CD4-positive, CD25-positive, alpha-beta regulatory T cell (primary cell): Measurements from ENCODE around the gene CD84. TPM values are rescaled to one million over a fixed set of nuclear protein-coding genes. Genes with fewer than 3 reads are reported as not detected.
A peak's percentile ranks its signal among the peaks of the same experiment; 100 is the strongest.
"Not testable (repeated sequence)": the region's sequence is repeated elsewhere in the genome, so short reads cannot be mapped to it uniquely, and the experiment has no call there.

Experiments
- ATAC-seq, 2 donors: fragments of 150-1000 bp; cut with Tn5 transposase; one replicate each; pipeline ENCODE4 v1.10.0; 2021; ENCODE audit warnings: low read depth in 2 of 2, moderate number of reproducible peaks in 2 of 2, moderate library complexity in 1 of 2
- DNase-seq, 3 donors: peaks; one replicate each; pipeline versions ENCODE4 v3.0.0 to v3.0.0-alpha.2; 2012 to 2022; ENCODE audit warnings: mixed read lengths in 1 of 3
- H3K27ac ChIP-seq: one replicate; pipeline ENCODE4 v1.7.0; 2013; ENCODE audit warnings: mild to moderate bottlenecking, low read length; ENCODE audit not compliant: insufficient read depth, poor library complexity, severe bottlenecking
- H3K27me3 ChIP-seq: one replicate; pipeline ENCODE4 v1.7.0; 2013; ENCODE audit warnings: low read length; ENCODE audit not compliant: control insufficient read depth, insufficient read depth
- H3K36me3 ChIP-seq: one replicate; pipeline ENCODE4 v1.7.0; 2013; ENCODE audit warnings: mild to moderate bottlenecking, low read length, moderate library complexity; ENCODE audit not compliant: control insufficient read depth, insufficient read depth
- H3K4me1 ChIP-seq: 2 replicates; pipeline ENCODE4 v1.7.0; 2013; ENCODE audit warnings: mild to moderate bottlenecking, low read length; ENCODE audit not compliant: insufficient read depth, control insufficient read depth, poor library complexity, severe bottlenecking
- H3K4me3 ChIP-seq: one replicate; pipeline ENCODE4 v1.7.0; 2013; ENCODE audit warnings: low read depth, mild to moderate bottlenecking, low read length, moderate library complexity
- H3K9me3 ChIP-seq, 2 experiments: 1 replicate in 1 of 2; 2 replicates in 1 of 2; pipeline ENCODE4 v1.7.0; 2013; ENCODE audit warnings: low read length in 2 of 2, mild to moderate bottlenecking in 1 of 2, moderate library complexity in 1 of 2; ENCODE audit not compliant: control insufficient read depth in 2 of 2
- H3K27ac Mint-ChIP-seq, 3 donors: one replicate each; pipeline ENCODE4 v1.8.0; 2020 to 2022; ENCODE audit warnings: mild to moderate bottlenecking in 3 of 3, mixed read lengths in 3 of 3, moderate library complexity in 2 of 3
- H3K27me3 Mint-ChIP-seq: one replicate; pipeline ENCODE4 v1.8.0; 2022; ENCODE audit warnings: mild to moderate bottlenecking, mixed read lengths
- H3K36me3 Mint-ChIP-seq: one replicate; pipeline ENCODE4 v1.8.0; 2020; ENCODE audit warnings: mixed read lengths
- H3K4me1 Mint-ChIP-seq, 4 donors: one replicate each; pipeline ENCODE4 v1.8.0; 2020 to 2022; ENCODE audit warnings: mixed read lengths in 4 of 4, mild to moderate bottlenecking in 1 of 4
- H3K4me3 Mint-ChIP-seq, 4 donors: one replicate each; pipeline ENCODE4 v1.8.0; 2020 to 2022; ENCODE audit warnings: mild to moderate bottlenecking in 4 of 4, mixed read lengths in 4 of 4, moderate library complexity in 3 of 4
- H3K9me3 Mint-ChIP-seq, 7 donors: one replicate each; pipeline ENCODE4 v1.8.0; 2020 to 2022; ENCODE audit warnings: mixed read lengths in 7 of 7, mild to moderate bottlenecking in 3 of 7, moderate library complexity in 2 of 7
- polyA plus RNA-seq, 4 donors: library from polyadenylated mRNA; unstranded; fragments of 300-500 nt; fragmentation: Illumina TruSeq; gene quantifications; one replicate each; pipeline ENCODE4 v1.2.3, GENCODE V29; 2021
- total RNA-seq: library from RNA; stranded (reverse); gene quantifications from one replicate; pipeline ENCODE4 v1.2.3, GENCODE V29; 2022

CD84 gene
- total and polyA plus RNA-seq, 5 donors from 2014 or later: 20.7 to 135 (median 32.8) TPM

DNA sequence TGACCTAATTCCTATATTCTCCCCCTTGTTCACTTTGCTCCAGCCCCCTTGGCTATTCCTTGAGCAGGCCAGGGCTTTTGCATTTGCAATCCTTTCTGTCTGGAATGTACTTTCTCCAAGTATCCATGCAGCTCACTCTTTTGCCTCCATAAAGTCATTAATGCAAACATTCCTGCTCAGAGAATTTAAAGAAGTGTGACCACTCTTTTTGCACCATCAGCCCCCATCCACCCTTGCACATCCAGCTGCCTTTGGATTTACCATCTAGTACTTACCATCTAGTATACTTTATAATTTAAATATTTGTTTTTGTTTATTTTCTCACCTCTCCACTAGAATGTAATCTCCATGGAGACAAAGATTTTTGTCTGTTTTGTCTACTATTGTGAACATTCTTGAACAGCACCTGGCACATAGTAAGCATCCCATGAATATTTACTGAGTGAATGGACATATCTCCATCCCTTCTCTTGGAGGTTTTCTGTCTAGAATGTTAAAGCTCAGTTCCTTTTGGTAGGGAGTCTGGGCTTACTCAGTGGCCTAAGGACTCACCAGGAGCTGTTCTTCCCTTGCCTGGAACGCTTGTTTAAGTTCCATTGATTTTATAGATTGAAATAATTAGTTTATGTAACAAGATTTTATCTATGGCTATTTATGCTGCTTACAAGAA lies 78.8 kb downstream of the CD84 start:
- no peaks in the 10 kb centered on the region for H3K27me3 Mint-ChIP-seq
- no peak overlapping the region for H3K4me3 Mint-ChIP-seq
- peaks cover 33 to 54% (median 43%) of the 10 kb centered on the region in 4 donors for H3K4me1 Mint-ChIP-seq

DNA sequence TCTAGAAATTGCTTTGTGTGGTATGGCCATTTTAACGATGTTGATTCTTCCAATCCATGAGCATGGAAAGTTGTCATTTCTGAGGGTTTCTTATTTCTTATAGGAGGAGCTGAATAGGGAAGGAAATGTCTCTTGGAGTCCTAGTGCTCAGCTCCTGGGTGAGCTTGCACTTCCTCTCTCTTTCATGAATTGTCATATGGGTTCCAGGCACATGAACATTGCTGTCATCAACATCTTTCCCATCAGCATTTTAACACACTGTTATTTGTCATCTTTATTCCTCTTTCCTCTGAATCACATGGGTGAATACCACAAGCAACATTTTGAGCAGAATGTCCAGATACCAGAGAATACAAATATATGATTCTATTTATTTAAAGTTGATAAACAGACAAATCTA lies 79.7 kb downstream of the CD84 start:
- Histone ChIP-seq H3K36me3 (peaks cover 44% of the 10 kb centered on the region), H3K4me3 (no peak overlapping the region), H3K9me3 (peaks cover 0 to 3% of the 10 kb centered on the region in 2 experiments), H3K4me1 (no peaks in the 10 kb centered on the region), H3K27me3 (no peaks in the 10 kb centered on the region), H3K27ac (no peak overlapping the region)
- H3K4me3 Mint-ChIP-seq: no peak overlapping the region
- peak overlapping the region in 1 of 3 donors; percentile 37 for H3K27ac Mint-ChIP-seq
- ATAC-seq (no peak), DNase-seq (no peak)
- H3K9me3 Mint-ChIP-seq: peaks cover 0 to 16% (median 4%) of the 10 kb centered on the region in 7 donors
- no peaks in the 10 kb centered on the region for H3K27me3 Mint-ChIP-seq
- H3K4me1 Mint-ChIP-seq: peaks cover 33 to 53% (median 44%) of the 10 kb centered on the region in 4 donors
- H3K36me3 Mint-ChIP-seq: peaks cover 57% of the 10 kb centered on the region

More for the DNA sequence above, 78.8 kb downstream of the CD84 start:
- Histone ChIP-seq H3K27ac (no peak overlapping the region), H3K9me3 (peaks cover 3% of the 10 kb centered on the region in 2 experiments), H3K4me3 (no peak overlapping the region), H3K36me3 (peaks cover 42% of the 10 kb centered on the region), H3K27me3 (no peaks in the 10 kb centered on the region), H3K4me1 (no peaks in the 10 kb centered on the region)
- DNase-seq (no peak), ATAC-seq (no peak)
- Mint-ChIP-seq H3K27ac (peak overlapping the region in 2 of 3 donors; percentile 37 to 78), H3K36me3 (peaks cover 55% of the 10 kb centered on the region), H3K9me3 (peaks cover 0 to 16% (median 4%) of the 10 kb centered on the region in 7 donors)

DNA sequence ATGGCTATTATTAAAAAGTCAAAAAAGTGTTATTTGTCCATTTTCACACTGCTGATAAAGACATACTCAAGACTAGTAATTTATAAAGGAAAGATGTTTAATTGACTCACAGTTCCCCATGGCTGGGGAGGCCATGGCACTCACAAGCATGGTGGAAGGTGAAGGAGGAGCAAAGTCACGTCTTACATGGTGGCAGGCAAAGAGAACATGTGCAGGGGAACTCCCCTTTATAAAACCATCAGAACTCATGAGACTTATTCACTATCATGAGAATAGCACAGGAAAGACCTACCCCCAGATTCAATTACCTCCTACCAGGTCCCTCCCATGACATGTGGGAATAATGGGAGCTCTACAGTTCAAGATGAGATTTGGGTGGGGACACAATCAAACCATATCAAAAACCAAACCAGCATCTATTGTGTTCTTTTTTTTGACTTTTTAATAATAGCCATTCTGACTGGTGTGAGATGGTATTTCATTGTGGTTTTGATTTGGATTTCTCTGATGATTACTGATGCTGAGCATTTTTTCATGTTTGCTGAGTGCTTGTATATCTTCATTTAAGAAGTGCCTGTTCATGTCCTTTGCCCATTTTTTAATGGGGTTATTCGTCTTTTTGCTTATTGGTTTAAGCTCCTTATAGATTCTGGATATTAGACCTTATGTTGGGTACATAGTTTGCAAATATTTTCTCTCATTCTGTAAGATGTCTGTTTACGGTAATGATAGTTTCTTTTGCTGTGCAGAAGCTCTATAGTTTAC lies 80.8 kb downstream of the CD84 start:
- not testable (repeated sequence) for H3K27me3 ChIP-seq, H3K4me3 ChIP-seq, DNase-seq, H3K4me1 ChIP-seq, H3K27me3 Mint-ChIP-seq, H3K4me3 Mint-ChIP-seq, H3K27ac ChIP-seq, ATAC-seq, H3K9me3 ChIP-seq
- peaks cover 27 to 45% (median 33%) of the 10 kb centered on the region in 4 donors for H3K4me1 Mint-ChIP-seq
- peaks cover 54% of the 10 kb centered on the region for H3K36me3 ChIP-seq
- peaks cover 56% of the 10 kb centered on the region for H3K36me3 Mint-ChIP-seq
- peak overlapping the region in 2 of 3 donors; percentile 27 to 80 for H3K27ac Mint-ChIP-seq
- peaks cover 0 to 16% (median 4%) of the 10 kb centered on the region in 7 donors for H3K9me3 Mint-ChIP-seq

DNA sequence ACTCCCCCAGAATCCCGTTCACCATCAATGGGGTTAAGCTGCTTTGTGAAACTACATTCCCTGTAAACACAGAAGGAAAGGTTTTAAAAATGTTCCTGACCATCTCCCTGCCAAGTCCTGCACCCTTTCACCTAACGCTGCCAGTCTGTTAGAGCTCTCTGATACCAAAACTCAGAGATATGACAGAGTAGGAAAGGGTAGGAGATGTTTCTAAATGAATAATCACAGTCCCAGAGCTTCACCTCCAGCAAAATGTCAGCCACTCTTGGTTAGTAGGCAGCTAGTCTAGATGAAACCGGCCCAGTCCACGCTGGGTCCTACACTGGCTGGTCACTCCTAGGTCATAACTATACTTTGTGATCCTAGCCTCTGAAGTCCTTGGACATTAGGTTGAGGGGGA lies 83.0 kb downstream of the CD84 start:
- H3K27ac Mint-ChIP-seq: peak overlapping the region in 2 of 3 donors; percentile 52 to 58
- peaks cover 17 to 26% (median 22%) of the 10 kb centered on the region in 4 donors for H3K4me1 Mint-ChIP-seq
- no peaks in the 10 kb centered on the region for H3K4me1 ChIP-seq

DNA sequence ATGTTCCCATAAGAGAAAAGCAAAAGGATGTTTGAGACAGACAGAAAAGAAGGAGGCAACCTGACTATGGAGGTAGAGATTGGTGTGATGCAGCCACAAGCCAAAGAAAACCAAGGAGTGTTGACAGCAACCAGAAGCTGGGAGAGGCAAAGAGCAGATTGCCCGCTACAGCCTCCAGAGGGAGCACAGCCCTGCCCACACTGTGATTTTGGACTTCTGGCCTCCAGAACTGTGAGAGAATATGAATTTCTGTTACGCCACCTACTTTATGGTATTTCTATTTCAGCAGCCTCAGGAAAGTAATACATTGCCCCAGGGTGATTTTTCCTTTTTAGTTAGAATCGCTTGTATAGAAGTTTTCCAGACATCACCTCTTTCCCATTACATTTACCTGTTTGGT lies 84.7 kb downstream of the CD84 start:
- H3K27ac Mint-ChIP-seq: peak overlapping the region; percentile 42 to 58 (median 46)
- Histone ChIP-seq H3K4me1 (no peaks in the 10 kb centered on the region), H3K27me3 (no peaks in the 10 kb centered on the region), H3K9me3 (peaks cover 0 to 2% of the 10 kb centered on the region in 2 experiments), H3K36me3 (peaks cover 61% of the 10 kb centered on the region), H3K27ac (no peak overlapping the region), H3K4me3 (no peak overlapping the region)
- no peaks in the 10 kb centered on the region for H3K27me3 Mint-ChIP-seq
- no peak for DNase-seq
- H3K4me3 Mint-ChIP-seq: no peak overlapping the region
- ATAC-seq: no peak
- peaks cover 48% of the 10 kb centered on the region for H3K36me3 Mint-ChIP-seq
- H3K9me3 Mint-ChIP-seq: peaks cover 0 to 15% (median 3%) of the 10 kb centered on the region in 7 donors
- H3K4me1 Mint-ChIP-seq: peaks cover 16 to 20% (median 17%) of the 10 kb centered on the region in 4 donors

More for the DNA sequence above, 83.0 kb downstream of the CD84 start:
- ATAC-seq: no peak
- peaks cover 40% of the 10 kb centered on the region for H3K36me3 Mint-ChIP-seq
- Histone ChIP-seq H3K36me3 (peaks cover 54% of the 10 kb centered on the region), H3K27me3 (no peaks in the 10 kb centered on the region), H3K9me3 (peaks cover 0 to 3% of the 10 kb centered on the region in 2 experiments), H3K27ac (no peak overlapping the region), H3K4me3 (no peak overlapping the region)
- no peaks in the 10 kb centered on the region for H3K27me3 Mint-ChIP-seq
- H3K9me3 Mint-ChIP-seq: peaks cover 0 to 16% (median 3%) of the 10 kb centered on the region in 7 donors
- DNase-seq: no peak
- no peak overlapping the region for H3K4me3 Mint-ChIP-seq

DNA sequence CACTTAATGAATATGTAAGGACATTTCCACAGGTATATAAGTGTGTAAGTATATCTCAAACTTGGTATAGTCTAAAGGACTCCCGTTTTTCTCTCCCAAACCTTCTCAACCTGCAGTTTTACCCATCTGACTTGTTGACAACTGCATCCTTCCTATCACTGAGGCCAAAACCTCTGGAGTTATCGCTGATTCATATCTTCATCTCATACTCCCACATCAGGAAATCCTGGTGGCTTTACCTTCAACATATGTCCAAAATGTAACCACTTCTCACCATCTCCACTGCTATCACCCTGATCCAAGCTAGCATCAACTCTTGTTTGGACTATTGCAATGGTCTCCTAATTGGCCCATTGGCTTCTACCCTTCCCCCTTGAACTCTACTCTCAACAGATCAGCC lies 86.7 kb downstream of the CD84 start:
- no peak for ATAC-seq
- Histone ChIP-seq H3K4me1 (no peaks in the 10 kb centered on the region), H3K36me3 (peaks cover 79% of the 10 kb centered on the region), H3K9me3 (no peaks in the 10 kb centered on the region), H3K4me3 (no peak overlapping the region), H3K27ac (no peak overlapping the region), H3K27me3 (no peaks in the 10 kb centered on the region)
- no peak overlapping the region for H3K27ac Mint-ChIP-seq
- no peaks in the 10 kb centered on the region for H3K9me3 Mint-ChIP-seq
- peaks cover 45% of the 10 kb centered on the region for H3K36me3 Mint-ChIP-seq
- H3K27me3 Mint-ChIP-seq: no peaks in the 10 kb centered on the region
- DNase-seq: no peak
- peaks cover 10 to 21% (median 14%) of the 10 kb centered on the region in 4 donors for H3K4me1 Mint-ChIP-seq
- no peak overlapping the region for H3K4me3 Mint-ChIP-seq

DNA sequence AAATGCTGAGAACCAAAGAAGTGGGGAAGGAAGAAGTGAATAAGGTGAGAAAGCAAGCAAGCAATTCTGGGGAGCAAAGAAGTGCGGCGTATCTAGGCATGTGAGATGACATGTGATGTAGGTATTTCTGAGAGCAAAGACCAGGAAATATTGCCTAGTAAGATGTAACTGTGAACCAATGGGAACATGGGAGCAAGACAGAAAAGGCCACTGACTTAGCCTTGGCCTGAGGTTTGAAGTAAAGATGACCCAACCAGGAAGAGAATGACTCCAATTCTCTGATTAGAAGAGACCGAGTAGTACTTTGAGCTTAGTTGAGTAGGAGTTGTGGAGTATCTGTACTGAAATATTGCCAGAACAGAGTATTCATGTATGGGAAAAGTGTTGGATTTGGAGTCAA lies 87.3 kb downstream of the CD84 start:
- H3K36me3 ChIP-seq: peaks cover 86% of the 10 kb centered on the region
- H3K9me3 ChIP-seq: no peaks in the 10 kb centered on the region
- Mint-ChIP-seq H3K4me3 (no peak overlapping the region), H3K27ac (no peak overlapping the region), H3K27me3 (no peaks in the 10 kb centered on the region), H3K4me1 (peaks cover 10 to 18% (median 14%) of the 10 kb centered on the region in 4 donors), H3K9me3 (no peaks in the 10 kb centered on the region), H3K36me3 (peaks cover 45% of the 10 kb centered on the region)
- no peak overlapping the region for H3K27ac ChIP-seq
- ATAC-seq (no peak), DNase-seq (no peak)
- H3K27me3 ChIP-seq: no peaks in the 10 kb centered on the region
- H3K4me1 ChIP-seq: no peaks in the 10 kb centered on the region
- H3K4me3 ChIP-seq: no peak overlapping the region
